Hippocampal formation (tissue), 2 donors: ENCODE results near the gene PSMG1.
A peak's percentile ranks its signal among the peaks of the same experiment; 100 is the strongest.
"Not testable (repeated sequence)": the region's sequence is repeated elsewhere in the genome, so short reads cannot be mapped to it uniquely, and the experiment has no call there.

Experiments
- DNase-seq, 2 donors: peaks; one replicate each; lab custom pipeline; 2025; lab: John Stamatoyannopoulos, UW

The PSMG1 gene, protein sequence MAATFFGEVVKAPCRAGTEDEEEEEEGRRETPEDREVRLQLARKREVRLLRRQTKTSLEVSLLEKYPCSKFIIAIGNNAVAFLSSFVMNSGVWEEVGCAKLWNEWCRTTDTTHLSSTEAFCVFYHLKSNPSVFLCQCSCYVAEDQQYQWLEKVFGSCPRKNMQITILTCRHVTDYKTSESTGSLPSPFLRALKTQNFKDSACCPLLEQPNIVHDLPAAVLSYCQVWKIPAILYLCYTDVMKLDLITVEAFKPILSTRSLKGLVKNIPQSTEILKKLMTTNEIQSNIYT

DNA sequence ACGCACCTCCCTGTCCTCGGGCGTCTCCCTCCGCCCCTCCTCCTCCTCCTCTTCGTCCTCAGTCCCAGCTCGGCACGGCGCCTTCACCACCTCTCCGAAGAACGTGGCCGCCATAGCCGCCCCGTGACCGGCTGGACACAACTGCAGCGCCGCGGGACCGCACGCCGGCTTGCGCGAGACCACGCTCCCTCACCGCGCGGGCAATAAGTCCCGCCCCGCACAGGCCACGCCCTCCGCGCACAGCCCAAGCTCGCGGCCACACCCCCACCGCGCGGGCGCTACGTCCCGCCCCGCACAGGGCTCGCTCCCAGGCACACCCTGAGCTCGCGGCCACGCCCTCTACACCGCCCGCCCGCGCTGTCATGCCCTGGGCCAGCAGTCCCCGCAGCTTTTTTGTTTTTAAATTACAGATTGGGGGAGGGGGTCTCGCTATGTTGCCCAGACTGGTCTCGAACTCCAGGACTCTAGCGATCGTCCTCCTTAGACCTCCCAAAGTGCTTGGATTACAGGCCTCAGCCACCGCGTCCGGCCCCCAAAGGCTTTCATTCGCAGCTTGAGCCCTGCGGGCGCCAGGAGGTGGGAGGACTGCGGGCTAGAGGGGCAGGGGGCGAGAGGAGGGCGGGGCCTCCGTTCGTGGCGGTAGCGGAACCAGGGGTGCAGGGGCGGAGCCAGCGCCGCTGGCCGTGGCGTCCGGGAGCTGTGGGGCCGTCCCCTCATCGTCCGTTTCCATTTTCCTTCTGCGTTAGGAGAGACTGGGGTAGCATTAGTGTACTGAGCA is at the start of gene PSMG1:
Gene PSMG1 (minus strand): TSS at position 180 of the 778 bp plus-strand sequence. CDS start 66 bp downstream, at position 114.
- peak; percentile 72 to 89 for DNase-seq

DNA sequence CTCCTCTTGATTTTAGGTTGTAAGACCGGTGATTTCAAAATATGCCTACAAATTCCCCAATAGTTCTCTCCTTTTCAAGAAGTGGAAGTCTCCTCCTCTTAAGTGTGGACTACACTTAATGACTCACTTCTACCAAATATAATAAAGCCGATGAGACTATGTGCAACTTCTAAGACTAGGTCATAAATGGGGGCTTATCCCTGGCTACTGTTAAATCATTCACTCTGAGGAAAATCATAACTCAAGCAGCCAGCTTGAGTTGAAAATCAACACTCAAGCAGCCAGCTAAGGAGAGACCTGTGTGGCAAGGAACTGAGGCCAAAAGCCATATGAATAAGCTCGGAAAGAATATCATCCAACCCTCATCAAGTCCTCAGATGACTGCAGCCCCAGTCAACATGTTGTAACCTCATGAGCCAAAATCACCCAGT is 49.6 kb upstream of the PSMG1 start:
- DNase-seq: no peak

DNA sequence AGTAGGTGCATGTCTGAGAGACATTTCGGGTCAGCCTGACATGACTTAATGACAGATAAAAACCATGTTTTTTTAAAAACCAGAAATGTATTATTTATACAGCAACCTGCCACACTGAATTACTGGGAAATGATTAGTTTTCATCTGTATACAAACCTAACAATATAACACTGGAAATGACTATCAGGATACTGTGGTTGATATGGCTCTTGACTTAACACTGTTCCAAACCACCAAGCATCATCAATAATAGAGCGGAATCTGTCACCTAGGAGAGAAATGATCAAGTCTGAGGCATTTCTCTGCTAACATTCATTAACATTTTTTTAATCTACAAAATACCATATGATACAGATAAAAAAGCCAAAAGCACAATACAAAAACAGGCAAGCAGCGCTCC is 41.7 kb upstream of the PSMG1 start:
- no peak for DNase-seq

DNA sequence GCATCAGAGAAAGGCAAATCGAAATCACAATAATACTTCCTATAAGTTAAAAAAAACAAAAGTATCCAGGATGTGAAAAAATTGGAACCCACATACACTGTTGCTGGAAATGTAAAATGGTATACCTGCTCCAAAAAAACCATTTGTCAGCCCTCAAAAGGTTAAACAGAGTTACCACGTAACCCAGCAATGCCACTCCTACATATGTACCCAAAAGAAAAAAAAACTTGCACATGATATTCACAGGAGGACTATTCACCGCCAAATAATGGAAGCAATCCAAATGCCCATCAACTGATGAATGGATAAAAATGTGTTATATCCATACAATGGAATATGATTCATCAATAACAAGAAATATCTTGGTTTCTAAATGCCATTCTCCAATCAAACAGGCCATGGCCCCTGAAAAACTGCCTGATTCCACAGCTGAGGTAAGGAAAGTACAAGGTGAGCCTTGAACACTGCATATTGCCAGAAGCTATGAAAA is 38.8 kb upstream of the PSMG1 start:
- no peak for DNase-seq

DNA sequence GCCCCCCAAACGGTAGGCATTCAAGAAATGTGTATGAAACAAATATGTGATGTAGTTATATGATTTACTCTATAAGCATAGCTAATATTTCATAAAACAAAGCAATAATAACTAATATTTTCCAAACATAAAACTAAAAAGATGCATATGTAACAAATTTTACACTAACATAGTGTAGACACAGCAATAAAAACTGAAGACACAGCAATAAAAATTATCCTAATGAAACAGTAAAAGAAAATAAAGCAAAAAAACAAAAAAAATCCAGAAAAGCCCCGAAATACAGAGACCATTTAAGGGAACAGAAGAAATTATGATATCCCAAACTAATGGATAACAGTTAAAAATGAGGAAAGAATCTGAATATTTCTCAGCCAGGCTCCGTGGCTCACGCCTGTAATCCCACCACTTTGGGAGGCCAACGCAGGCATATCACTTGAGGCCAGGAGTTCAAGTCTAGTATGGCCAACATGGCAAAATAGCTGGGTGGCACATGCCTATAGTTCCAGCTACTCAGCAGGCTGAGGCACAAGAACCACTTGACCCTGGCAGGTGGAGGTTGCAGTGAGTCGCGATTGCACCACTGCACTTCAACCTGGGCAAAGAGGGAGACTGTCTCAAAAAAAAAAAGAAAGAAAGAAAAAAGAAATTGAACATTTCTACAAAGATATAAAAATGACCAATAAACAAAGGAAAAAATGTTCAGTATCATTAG is 38.2 kb upstream of the PSMG1 start:
- DNase-seq: no peak

DNA sequence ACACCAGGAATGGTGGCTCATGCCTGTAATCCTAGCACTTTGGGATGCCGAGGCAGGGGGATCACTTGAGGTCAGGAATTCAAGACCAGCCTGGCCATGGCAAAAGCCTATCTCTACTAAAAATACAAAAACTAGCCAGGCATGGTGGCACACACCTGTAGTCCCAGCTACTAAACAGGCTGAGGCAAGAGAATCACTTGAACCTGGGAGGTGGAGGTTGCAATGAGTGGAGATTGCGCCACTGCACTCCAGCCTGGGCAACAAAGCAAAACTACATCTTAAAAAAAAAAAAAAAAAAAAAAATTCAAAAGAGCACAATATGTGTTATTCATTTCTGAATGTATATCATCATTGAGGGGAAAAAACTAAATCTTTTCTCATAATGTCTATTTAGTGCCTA is 37.6 kb upstream of the PSMG1 start:
- DNase-seq: not testable (repeated sequence)

DNA sequence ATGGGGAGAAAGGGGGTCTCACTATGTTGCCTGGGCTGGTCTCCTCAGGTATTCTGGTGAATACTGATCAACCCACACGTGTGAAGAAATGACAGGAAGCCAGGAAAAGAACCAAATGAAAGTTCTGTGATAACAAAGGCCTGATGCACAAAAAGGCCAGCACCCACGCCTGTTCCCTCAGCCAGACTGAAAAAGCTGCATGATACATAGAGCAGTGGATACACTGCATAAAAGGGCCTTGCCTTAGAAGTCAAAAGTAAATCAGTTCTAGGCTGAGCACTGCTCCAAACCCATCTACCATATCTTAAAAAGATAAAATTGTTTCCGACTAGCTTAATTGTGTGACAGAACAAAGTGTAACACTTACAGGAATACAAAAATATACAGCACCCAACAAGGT is 36.9 kb upstream of the PSMG1 start:
- DNase-seq: no peak

DNA sequence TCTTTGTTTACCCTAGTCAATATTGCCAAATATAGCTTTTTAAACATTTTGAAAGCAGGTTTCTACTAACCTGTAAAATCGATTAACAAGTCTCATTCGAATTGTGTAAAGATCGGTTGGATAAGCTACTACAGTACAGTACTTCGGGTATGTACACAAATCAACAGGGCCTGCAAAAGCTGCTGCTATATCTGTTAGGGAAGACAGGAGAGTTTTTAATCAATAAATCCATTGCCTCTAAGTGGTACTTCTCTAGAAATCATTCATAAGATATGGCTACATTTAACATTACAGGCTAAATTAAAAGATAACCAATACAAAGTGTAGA is 34.8 kb upstream of the PSMG1 start:
- no peak for DNase-seq

DNA sequence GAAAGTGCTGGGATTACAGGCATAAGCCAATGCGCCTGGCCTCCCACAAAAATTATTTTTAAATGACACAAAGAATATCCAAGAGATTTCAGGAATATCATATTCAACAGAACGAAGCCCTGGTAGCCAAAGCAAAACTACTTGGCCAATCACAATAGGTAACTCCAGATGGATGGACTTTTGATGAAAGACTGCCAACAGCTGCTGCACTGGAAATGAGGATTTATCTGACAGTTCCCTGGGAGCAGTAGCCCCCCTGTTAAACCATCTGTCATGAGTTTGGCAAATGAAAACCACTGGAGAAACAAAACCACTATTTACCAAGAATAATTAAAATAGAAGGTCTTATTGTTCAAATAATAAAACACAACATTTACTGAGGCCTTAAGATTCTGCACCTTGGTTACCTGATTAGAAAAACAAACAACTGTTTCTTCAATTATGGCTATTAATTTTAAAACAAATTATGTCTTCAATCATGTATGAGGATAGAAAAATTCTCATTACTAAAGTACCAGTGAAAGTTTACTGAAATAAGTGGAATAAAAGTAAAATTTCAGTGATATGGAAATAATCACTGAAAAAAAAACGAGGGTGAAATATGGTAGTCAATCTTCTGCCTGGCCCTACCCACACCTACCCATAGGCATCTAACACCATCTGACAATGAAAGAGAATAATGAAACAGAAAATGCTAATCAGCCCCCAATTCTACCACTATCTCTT is 34.3 kb upstream of the PSMG1 start:
- DNase-seq: no peak

DNA sequence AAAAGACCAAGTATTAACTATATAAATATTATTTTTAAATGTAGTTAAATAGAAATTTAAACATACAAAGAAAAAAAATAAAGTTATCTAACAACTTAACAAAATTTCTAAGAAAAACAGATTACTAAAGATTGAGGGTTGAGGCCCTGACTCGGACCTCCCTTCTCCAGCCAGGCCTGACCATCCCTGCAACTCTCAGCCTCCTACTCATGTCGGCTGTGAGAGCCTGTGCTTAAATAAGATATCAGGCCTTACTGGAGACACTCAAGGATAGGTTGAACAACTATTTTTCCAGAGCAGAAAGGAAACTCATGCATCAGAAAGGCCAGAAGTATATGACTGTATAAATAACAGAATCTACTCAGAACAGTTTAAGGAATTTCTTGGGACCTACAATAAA is 33.0 kb upstream of the PSMG1 start:
- no peak for DNase-seq

DNA sequence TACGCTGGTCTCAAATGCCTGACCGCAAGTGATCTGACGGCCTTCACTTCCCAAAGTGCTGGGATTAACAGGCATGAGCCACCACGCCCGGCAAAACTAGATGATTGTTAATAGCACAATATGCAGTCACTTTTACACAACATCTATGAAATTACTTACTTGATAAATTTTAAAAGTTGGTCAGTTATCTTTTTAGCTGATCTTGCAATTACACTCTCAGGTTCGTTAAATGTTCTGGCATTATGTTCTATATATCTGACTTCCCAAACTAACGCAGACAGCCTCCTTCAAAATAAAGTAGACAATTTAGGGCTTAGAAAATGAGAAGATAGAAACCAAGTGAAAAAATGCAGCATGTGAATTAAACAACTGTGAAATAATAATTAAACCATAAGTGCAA is 31.8 kb upstream of the PSMG1 start:
- no peak for DNase-seq

DNA sequence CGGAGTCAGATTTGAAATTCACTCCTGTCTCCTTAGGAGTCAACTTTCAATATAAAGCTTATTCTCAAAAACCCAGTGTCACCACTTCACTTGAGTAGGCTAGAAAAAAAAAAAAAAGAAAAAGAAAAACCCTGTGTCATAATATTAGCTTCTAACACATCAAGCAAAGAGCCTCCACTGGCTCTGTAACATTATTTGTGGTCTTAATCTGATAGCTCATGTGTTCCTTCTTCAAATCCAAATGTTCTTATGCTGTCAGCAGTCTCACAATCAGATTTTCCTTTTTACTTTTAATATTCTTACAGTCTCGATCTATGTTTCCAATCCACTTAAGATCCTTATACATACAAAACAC is 26.1 kb upstream of the PSMG1 start:
- DNase-seq: no peak

DNA sequence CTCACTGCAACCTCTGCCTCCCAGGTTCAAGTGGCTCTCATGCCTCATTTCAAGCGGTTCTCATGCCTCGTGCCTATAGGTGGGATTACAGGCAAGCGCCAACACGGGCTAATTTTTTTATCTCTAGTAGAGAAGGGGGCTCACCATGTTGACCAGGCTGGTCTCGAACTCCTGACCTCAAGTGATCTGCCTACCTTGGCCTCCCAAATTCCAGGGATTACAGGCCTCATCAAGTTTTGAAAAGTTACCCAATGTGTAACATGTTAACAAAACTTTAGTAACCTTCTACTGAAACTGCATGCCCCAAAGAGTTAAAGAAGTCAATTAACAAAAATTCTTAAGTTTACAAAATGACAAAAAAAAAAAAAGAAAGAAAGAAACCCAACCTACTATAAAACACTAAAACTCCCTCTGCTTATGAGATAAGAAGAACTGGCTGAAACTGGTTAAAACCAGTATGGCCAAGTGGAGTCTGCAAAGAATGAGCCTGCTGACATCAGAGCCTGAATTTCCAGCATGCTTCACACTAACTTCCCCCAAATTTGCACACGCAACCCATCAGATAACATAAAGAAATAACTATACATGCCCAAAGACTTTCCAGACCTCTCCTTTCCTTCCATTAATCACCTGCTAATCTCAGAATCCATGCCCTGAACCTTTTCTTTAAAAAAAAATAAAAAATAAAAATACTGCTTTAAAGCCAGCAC is 25.5 kb upstream of the PSMG1 start:
- no peak for DNase-seq

DNA sequence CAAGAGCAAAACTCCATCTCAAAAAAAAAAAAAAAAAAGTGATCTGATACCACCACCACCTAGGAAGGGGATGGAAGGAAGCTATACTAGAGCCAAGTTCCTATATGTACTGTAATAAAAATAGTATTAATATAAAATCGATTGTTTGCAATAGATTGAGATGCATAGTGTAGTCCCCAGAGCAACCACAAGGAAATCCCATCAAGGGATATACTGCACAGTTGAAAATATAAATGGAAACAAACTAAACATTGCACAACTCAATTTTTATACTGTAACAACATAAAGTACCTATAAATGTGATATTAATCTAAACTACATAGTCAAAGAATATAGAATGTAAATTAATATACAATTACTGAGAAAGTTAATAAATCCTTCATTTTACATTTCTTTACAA is 20.9 kb upstream of the PSMG1 start:
- no peak for DNase-seq

DNA sequence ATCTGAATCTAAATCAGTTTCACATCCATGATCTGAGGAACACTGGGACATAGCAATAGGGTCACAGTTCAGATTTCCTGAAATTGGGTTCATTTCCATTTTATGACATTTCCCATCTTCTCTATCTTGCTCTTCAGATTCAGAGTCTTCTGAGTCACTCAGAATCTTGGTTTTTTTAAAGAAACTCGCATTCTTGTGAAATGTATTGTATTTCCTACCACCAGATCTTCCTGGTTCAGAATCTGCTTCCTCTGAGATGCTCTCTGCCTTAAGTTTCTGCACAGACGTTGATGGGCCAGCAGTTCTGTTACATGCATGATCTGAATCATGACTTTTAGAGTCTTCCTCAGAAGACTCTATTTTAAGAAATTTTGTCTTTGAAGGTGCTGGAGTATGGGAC is 15.5 kb upstream of the PSMG1 start:
- DNase-seq: no peak

DNA sequence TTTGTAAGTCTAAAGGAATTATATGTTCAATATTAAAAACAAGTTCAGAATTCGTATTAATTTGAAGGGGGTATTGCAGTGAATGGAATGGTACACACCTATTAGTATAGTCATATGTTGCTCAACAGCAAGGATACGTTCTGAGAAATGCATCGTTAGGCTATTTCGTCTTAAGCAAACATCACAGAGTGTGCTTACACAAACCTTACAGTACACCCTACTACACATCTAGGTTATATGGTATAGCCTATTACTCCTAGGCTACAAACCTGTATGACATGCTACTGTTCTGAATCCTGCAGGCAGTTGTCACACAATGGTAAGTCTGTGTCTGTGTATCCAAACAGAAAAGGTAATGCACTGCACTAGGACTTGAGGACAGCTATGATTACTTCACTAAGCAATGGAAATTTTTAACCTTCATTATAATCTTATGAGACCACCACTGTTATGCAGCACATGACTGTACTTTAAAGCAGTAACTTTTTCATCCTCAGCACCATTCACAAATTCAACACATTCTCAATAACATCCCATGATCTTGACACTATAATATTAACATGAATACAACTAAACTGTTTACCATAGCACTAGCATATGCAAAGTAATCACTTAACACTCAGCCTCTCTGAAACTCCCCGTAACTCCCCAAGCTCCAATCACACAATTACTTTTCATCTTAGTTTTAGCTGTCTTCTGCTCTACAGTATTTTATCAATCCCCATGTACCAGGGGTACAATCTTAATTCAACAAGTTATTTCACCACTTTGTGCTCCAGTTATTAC is 14.4 kb upstream of the PSMG1 start:
- DNase-seq: no peak

DNA sequence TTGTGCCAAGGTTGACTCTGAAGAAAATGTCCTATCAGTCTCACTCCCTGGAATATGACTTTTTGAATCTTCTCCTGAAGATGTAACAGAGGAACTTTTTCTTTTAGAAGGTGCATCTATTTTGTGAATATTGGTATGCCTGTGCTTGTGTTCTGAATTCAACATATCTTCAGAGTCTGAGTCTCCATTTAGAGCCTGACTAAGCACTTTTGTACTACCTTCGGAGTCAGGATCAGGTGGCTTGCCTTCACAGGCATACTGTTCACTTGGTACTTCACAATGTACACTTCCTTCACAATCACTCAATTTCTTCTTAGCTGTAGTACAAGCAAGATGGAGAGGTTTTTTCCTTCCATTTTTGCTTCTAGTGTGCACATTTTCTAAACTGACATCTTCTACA is 13.6 kb upstream of the PSMG1 start:
- no peak for DNase-seq

DNA sequence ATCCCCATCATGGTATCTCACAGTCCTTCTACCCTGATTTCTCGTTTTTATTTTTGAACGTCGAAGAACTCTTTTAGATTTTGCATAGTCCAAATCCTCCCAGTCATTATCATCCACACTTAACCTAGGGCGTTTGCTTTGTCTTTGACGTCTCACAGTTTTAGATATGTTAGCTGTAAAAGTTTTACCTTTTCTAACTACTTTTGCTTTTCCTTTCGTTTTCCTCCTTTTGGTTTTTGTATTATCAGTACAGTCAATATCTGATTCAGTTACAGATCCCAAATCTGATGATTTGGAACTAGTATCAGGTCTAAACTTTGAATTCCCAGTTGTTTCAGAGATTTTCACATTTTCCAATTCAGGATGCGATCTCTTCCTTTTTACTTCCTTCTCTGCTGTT is 13.1 kb upstream of the PSMG1 start:
- DNase-seq: no peak

DNA sequence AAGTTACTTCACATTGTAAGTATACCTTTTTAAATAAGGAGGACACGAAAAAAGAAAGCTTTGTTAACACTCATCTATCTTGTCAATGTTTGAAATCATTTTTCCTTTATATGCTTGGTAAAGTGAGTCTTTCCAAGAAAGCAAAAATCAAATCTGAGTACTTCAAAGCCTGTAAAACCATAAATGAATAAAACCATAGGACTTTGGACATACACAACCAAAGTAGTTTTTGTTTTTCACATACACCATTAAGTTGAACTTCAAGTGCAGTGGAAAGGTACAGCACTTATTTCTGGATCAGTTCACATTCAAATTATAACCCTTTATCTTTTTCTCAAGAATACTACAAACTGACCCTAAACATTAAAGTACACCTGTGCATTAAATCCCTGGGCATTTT is 10.1 kb upstream of the PSMG1 start:
- no peak for DNase-seq

DNA sequence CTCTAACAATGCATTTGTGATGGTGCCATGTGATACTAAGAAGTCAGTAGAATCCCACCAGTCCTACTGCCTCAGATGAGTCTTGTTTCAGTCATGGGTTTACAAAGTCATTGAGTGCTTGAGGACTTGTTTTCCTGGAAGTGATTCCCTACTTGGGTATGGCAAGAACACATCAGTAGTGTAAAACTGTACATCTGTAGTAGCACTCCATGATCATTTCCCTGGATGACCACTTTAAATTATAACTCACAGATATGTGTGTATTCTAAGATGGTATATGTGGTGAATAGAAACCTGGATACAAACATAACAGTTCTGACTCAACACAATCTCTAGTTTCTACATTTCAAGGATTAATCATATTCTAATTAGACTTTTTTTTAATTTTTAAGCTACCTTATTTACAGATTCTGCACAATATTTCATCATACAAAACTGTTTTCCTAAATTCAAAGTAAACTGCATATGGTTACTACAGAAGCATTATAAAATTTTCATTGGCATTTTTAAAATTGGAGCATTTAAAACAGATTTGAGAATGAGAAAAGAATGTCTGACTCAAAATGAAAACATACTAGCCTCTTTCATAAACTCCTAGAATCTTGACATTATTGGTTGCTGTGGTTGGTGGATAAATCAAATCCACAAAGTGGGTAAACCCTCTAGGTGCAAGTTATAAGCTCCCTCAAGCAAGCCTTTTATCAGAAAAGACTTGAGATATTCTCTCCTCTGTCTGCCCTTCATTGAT is 6.8 kb upstream of the PSMG1 start:
- DNase-seq: no peak
